IPS-15b (cell line): Measurements from ENCODE around the gene HIPK3.
"Not testable (repeated sequence)": the region's sequence is repeated elsewhere in the genome, so short reads cannot be mapped to it uniquely, and the experiment has no call there.

ENCODE experiments used
- H3K27me3 ChIP-seq: one replicate; pipeline ENCODE4 v1.6.1; 2013; ENCODE audit warnings: low read length; ENCODE audit not compliant: control insufficient read depth, insufficient read depth
- H3K36me3 ChIP-seq: one replicate; pipeline ENCODE4 v1.6.1; 2013; ENCODE audit warnings: low read length; ENCODE audit not compliant: control insufficient read depth, insufficient read depth
- H3K4me1 ChIP-seq: one replicate; pipeline ENCODE4 v1.6.1; 2013; ENCODE audit warnings: mild to moderate bottlenecking, low read length; ENCODE audit not compliant: control insufficient read depth, insufficient read depth
- H3K4me3 ChIP-seq: one replicate; pipeline ENCODE4 v1.5.1; 2013; ENCODE audit warnings: low read depth, low read length
- H3K9ac ChIP-seq: one replicate; pipeline ENCODE4 v1.6.1; 2013; ENCODE audit warnings: low read depth, mild to moderate bottlenecking, low read length
- H3K9me3 ChIP-seq: one replicate; pipeline ENCODE4 v1.6.1; 2013; ENCODE audit warnings: mild to moderate bottlenecking, low read length; ENCODE audit not compliant: control insufficient read depth, insufficient read depth

The HIPK3 gene

GRCh38 chr11:33284818-33285217 lies 27.6 kb downstream of the HIPK3 start:
- H3K4me3 ChIP-seq = no peak overlapping the region
- H3K9ac ChIP-seq = no peak overlapping the region
- no peaks in the 10 kb centered on the region for H3K4me1 ChIP-seq
- H3K9me3 ChIP-seq = no peaks in the 10 kb centered on the region
- no peaks in the 10 kb centered on the region for H3K27me3 ChIP-seq
- H3K36me3 ChIP-seq = no peaks in the 10 kb centered on the region

- H3K27me3 ChIP-seq = no peaks in the 10 kb centered on the region
- H3K4me1 ChIP-seq = no peaks in the 10 kb centered on the region
- no peak overlapping the region for H3K4me3 ChIP-seq
- no peak overlapping the region for H3K9ac ChIP-seq
- H3K9me3 ChIP-seq = no peaks in the 10 kb centered on the region
- H3K36me3 ChIP-seq = no peaks in the 10 kb centered on the region
Measured at GRCh38 chr11:33290319-33290718, 33.1 kb downstream of the HIPK3 start.

- Histone ChIP-seq H3K4me3 (no peak overlapping the region), H3K9me3 (no peaks in the 10 kb centered on the region), H3K36me3 (no peaks in the 10 kb centered on the region), H3K27me3 (no peaks in the 10 kb centered on the region), H3K9ac (no peak overlapping the region), H3K4me1 (no peaks in the 10 kb centered on the region)
Measured at GRCh38 chr11:33291004-33291777, 34.0 kb downstream of the HIPK3 start.

- Histone ChIP-seq H3K27me3 (no peaks in the 10 kb centered on the region), H3K9ac (no peak overlapping the region), H3K4me3 (no peak overlapping the region), H3K36me3 (no peaks in the 10 kb centered on the region), H3K4me1 (no peaks in the 10 kb centered on the region), H3K9me3 (no peaks in the 10 kb centered on the region)
Measured at GRCh38 chr11:33292311-33292710, 35.1 kb downstream of the HIPK3 start.

GRCh38 chr11:33294224-33294623 lies 37.0 kb downstream of the HIPK3 start:
- no peaks in the 10 kb centered on the region for H3K4me1 ChIP-seq
- H3K9me3 ChIP-seq = no peaks in the 10 kb centered on the region
- H3K9ac ChIP-seq = no peak overlapping the region

DNA sequence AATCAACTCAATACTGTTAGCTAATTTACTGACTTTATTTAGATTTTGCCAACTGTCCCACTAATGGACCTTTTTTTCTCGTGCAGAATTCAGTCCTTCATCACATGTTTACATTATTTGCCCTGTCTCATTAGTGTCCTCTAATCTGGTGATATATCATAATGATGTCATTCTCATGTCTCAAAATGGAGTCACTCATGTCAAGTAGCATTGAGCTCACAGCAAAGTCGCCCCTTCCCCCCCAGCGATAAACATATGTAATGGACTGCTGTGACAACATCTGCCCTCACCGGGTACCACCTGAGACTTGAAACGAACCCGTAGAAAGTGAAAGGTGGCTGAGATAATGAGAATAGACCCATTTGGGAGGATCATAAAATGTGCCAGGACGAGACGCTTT lies 37.6 kb downstream of the HIPK3 start:
- no peak overlapping the region for H3K9ac ChIP-seq

More at GRCh38 chr11:33294224-33294623, 37.0 kb downstream of the HIPK3 start:
- no peaks in the 10 kb centered on the region for H3K27me3 ChIP-seq
- no peak overlapping the region for H3K4me3 ChIP-seq
- H3K36me3 ChIP-seq = no peaks in the 10 kb centered on the region

DNA sequence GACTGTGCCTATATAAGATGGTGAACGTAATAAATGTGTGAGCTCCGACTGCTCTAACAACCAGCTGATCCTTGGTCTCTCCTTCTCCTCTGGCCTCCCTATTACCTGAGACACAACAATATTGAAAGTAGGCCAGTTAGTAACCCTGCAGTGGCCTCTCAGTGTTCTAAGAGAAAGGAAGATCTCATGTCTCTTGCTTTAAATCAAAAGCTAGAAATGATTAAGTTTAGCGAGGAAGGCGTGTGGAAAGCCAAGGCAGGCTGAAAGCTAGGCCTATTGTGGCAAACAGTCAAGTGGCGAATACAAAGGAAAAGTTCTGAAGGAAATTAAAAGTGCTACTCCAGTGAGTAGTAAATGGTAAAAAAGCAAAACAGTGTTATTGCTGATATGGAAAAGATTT lies 39.5 kb downstream of the HIPK3 start:
- H3K36me3 ChIP-seq = no peaks in the 10 kb centered on the region
- no peak overlapping the region for H3K4me3 ChIP-seq
- H3K9ac ChIP-seq = no peak overlapping the region
- H3K9me3 ChIP-seq = no peaks in the 10 kb centered on the region
- no peaks in the 10 kb centered on the region for H3K4me1 ChIP-seq
- H3K27me3 ChIP-seq = no peaks in the 10 kb centered on the region

More for the DNA sequence above, 37.6 kb downstream of the HIPK3 start:
- Histone ChIP-seq H3K9me3 (no peaks in the 10 kb centered on the region), H3K27me3 (no peaks in the 10 kb centered on the region), H3K4me1 (no peaks in the 10 kb centered on the region), H3K36me3 (no peaks in the 10 kb centered on the region), H3K4me3 (no peak overlapping the region)

DNA sequence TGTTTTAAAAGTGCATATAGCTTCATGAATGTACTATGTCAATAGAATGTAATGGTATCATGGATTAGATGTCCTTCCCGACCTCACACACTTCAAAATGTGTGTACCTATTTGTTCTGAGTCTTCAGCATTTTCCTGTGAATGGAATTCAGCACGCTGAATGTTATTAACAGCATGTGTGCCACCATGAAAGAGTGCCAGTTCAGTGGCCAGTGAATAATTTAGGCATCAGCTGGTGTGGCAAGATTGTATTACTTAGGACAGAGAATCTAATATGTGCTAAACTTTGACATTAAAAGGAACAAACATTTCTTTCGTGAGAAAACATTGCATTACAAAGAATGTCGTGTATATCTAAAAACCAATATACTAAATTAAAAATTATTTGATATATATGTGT lies 46.4 kb downstream of the HIPK3 start:
- H3K27me3 ChIP-seq = no peaks in the 10 kb centered on the region
- H3K9me3 ChIP-seq = no peaks in the 10 kb centered on the region
- H3K9ac ChIP-seq = no peak overlapping the region
- H3K4me3 ChIP-seq = no peak overlapping the region
- H3K4me1 ChIP-seq = no peaks in the 10 kb centered on the region
- no peaks in the 10 kb centered on the region for H3K36me3 ChIP-seq

GRCh38 chr11:33306821-33307220 lies 49.6 kb downstream of the HIPK3 start:
- not testable (repeated sequence) for H3K9me3 ChIP-seq, H3K36me3 ChIP-seq, H3K27me3 ChIP-seq, H3K9ac ChIP-seq, H3K4me1 ChIP-seq, H3K4me3 ChIP-seq

GRCh38 chr11:33307984-33308383 lies 50.8 kb downstream of the HIPK3 start:
- Histone ChIP-seq H3K9ac (no peak overlapping the region), H3K9me3 (no peaks in the 10 kb centered on the region), H3K4me1 (peaks cover 3% of the 10 kb centered on the region), H3K4me3 (no peak overlapping the region), H3K27me3 (no peaks in the 10 kb centered on the region), H3K36me3 (no peaks in the 10 kb centered on the region)

DNA sequence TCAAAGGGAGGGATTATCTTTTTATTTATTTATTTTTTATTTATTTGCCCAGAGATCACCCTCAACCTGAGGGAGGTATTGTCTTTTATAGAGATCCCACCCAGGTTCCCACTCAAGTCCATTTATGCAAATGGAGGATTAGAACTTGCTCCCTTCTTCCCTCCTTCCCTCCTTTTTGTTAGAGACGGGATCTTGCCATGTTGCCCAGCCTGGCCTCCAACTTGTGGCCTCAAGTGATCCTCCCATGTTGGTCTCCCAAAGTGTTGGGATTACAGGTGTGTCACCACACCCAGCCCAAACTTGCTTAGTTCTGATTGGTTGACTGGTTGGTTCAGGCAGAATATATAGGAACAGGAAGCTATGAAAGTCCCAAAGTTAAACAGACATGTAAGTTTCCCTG lies 51.9 kb downstream of the HIPK3 start:
- no peak overlapping the region for H3K4me3 ChIP-seq
- H3K4me1 ChIP-seq = peaks cover 3% of the 10 kb centered on the region
- H3K9ac ChIP-seq = no peak overlapping the region
- H3K36me3 ChIP-seq = no peaks in the 10 kb centered on the region
- no peaks in the 10 kb centered on the region for H3K27me3 ChIP-seq
- H3K9me3 ChIP-seq = no peaks in the 10 kb centered on the region

GRCh38 chr11:33310720-33311500 lies 53.7 kb downstream of the HIPK3 start:
- peaks cover 3% of the 10 kb centered on the region for H3K4me1 ChIP-seq
- H3K9me3 ChIP-seq = no peaks in the 10 kb centered on the region
- H3K36me3 ChIP-seq = no peaks in the 10 kb centered on the region
- H3K4me3 ChIP-seq = no peak overlapping the region
- no peak overlapping the region for H3K9ac ChIP-seq
- H3K27me3 ChIP-seq = no peaks in the 10 kb centered on the region
